GM23338 (cell line): ENCODE measurements around the gene BANK1. TPM values are rescaled to one million over a fixed set of nuclear protein-coding genes. Genes with fewer than 3 reads are reported as not detected.

ENCODE experiments used
- ATAC-seq: fragments of 200-7000 bp; cut with Tn5 transposase; 3 replicates; pipeline ENCODE4 v1.9.1; 2020
- DNase-seq: peaks from one replicate; pipeline ENCODE4 v3.0.0-alpha.2; 2015; ENCODE audit warnings: low spot score
- H2AFZ ChIP-seq: fragments of 200-600 bp; sonication (generic); 2 replicates; pipeline ENCODE4 v1.8.0; 2016; ENCODE audit warnings: antibody characterized with exemption, mild to moderate bottlenecking, moderate library complexity
- H3F3A ChIP-seq: fragments of 200-600 bp; sonication (generic); replicated peaks from 2 replicates; pipeline ENCODE4 v1.8.0; 2017; ENCODE audit warnings: antibody characterized with exemption, mixed run types, low read depth
- H3K27ac ChIP-seq: fragments of 200-600 bp; sonication (generic); 2 replicates; pipeline ENCODE4 v1.6.1; 2016; ENCODE audit warnings: low read depth
- H3K27me3 ChIP-seq: fragments of 200-600 bp; sonication (generic); 2 replicates; pipeline ENCODE4 v1.8.0; 2016; ENCODE audit warnings: mild to moderate bottlenecking, mixed run types, moderate library complexity; ENCODE audit not compliant: insufficient read depth
- H3K36me3 ChIP-seq: fragments of 200-600 bp; sonication (generic); 2 replicates; pipeline ENCODE4 v1.8.0; 2016; ENCODE audit warnings: mild to moderate bottlenecking; ENCODE audit not compliant: insufficient read depth
- H3K4me1 ChIP-seq: fragments of 200-600 bp; sonication (generic); 2 replicates; pipeline ENCODE4 v1.8.0; 2016; ENCODE audit warnings: mild to moderate bottlenecking, moderate library complexity; ENCODE audit not compliant: insufficient read depth
- H3K4me2 ChIP-seq: fragments of 200-600 bp; sonication (generic); 2 replicates; pipeline ENCODE4 v1.7.1; 2017; ENCODE audit warnings: mixed run types
- H3K4me3 ChIP-seq: fragments of 200-600 bp; sonication (generic); 2 replicates; pipeline ENCODE4 v1.6.1; 2016; ENCODE audit warnings: mixed run types
- H3K79me2 ChIP-seq: fragments of 200-600 bp; sonication (generic); replicated peaks from 2 replicates; pipeline ENCODE4 v1.8.0; 2017; ENCODE audit warnings: mild to moderate bottlenecking; ENCODE audit not compliant: insufficient read depth
- H3K9me2 ChIP-seq: fragments of 200-600 bp; sonication (generic); 2 replicates; pipeline ENCODE4 v1.8.0; 2017; ENCODE audit not compliant: insufficient read depth
- H4K20me1 ChIP-seq: fragments of 200-600 bp; sonication (generic); replicated peaks from 2 replicates; pipeline ENCODE4 v1.8.0; 2017; ENCODE audit warnings: mild to moderate bottlenecking; ENCODE audit not compliant: insufficient read depth
- H3K27ac Mint-ChIP-seq: 2 replicates; pipeline ENCODE4 v1.8.0; 2020; ENCODE audit warnings: inconsistent platforms, mild to moderate bottlenecking, moderate library complexity, mixed read lengths
- H3K27me3 Mint-ChIP-seq: 3 replicates; pipeline ENCODE4 v1.8.0; 2022; ENCODE audit warnings: low read depth, mild to moderate bottlenecking, moderate library complexity, mixed read lengths, inconsistent platforms; ENCODE audit not compliant: insufficient read depth, poor library complexity
- H3K36me3 Mint-ChIP-seq: 3 replicates; pipeline ENCODE4 v1.8.0; 2021; ENCODE audit warnings: low read depth, mild to moderate bottlenecking, inconsistent platforms, moderate library complexity, mixed read lengths
- H3K4me1 Mint-ChIP-seq: 3 replicates; pipeline ENCODE4 v1.8.0; 2020; ENCODE audit warnings: mild to moderate bottlenecking, inconsistent platforms, mixed read lengths
- H3K4me3 Mint-ChIP-seq: 3 replicates; pipeline ENCODE4 v1.8.0; 2021; ENCODE audit warnings: moderate library complexity, mild to moderate bottlenecking, inconsistent platforms, mixed read lengths
- H3K9me3 Mint-ChIP-seq: 3 replicates; pipeline ENCODE4 v1.8.0; 2020; ENCODE audit warnings: moderate library complexity, mild to moderate bottlenecking, inconsistent platforms, mixed read lengths
- CTCF ChIP-seq, 2 experiments: fragments of 200-600 bp in 1 of 2; sonication (generic) in 1 of 2; conservative IDR thresholded peaks; 2 replicates each; pipeline versions ENCODE4 v1.5.1 to v1.6.1; 2016 to 2017; ENCODE audit warnings: antibody characterized with exemption in 2 of 2, low read depth in 2 of 2, mild to moderate bottlenecking in 2 of 2, moderate library complexity in 1 of 2
- EZH2 ChIP-seq: fragments of 200-600 bp; sonication (generic); IDR thresholded peaks from one replicate; pipeline ENCODE4 v1.8.0; 2017; ENCODE audit warnings: antibody characterized with exemption, mild to moderate bottlenecking, low read depth; ENCODE audit not compliant: unreplicated experiment
- EZH2phosphoT487 ChIP-seq: fragments of 200-600 bp; sonication (generic); IDR thresholded peaks from one replicate; pipeline ENCODE4 v1.8.1; 2018; ENCODE audit warnings: antibody characterized with exemption; ENCODE audit not compliant: unreplicated experiment
- NANOG ChIP-seq: IDR thresholded peaks from 2 replicates; pipeline ENCODE4 v1.6.1; 2016; ENCODE audit warnings: antibody characterized with exemption, borderline replicate concordance
- REST ChIP-seq: IDR thresholded peaks from one replicate; pipeline ENCODE4 v1.6.1; 2018; ENCODE audit warnings: antibody characterized with exemption; ENCODE audit not compliant: unreplicated experiment
- ZNF114 ChIP-seq: fragments of 250-450 bp; sonication (Bioruptor Pico); IDR thresholded peaks from 2 replicates; pipeline ENCODE4 v1.5.0; 2020; ENCODE audit warnings: mild to moderate bottlenecking, moderate library complexity
- ZNF331 ChIP-seq: fragments of 250-450 bp; sonication (Bioruptor Pico); IDR thresholded peaks from 2 replicates; pipeline ENCODE4 v1.5.0; 2020; ENCODE audit warnings: low read depth, mild to moderate bottlenecking, moderate library complexity
- polyA plus RNA-seq: library from polyadenylated mRNA; unstranded; fragments of >200 nt; fragmentation: Nextera tagmentation; extraction: Ambion mirVana; gene quantifications from 2 replicates; pipeline ENCODE4 v1.2.1, GENCODE V29; 2016
- total RNA-seq: library from RNA; depleted of rRNA; stranded (reverse); fragments of >200 nt; shearing (Covaris generic); gene quantifications from 2 replicates; pipeline ENCODE4 v1.2.3, GENCODE V29; 2014

BANK1 gene
- total and polyA plus RNA-seq, 2 experiments from 2014 or later = 0.86 to 0.87 TPM

- no peak for TF ChIP-seq CTCF (conservative IDR thresholded peaks at IDR 0.05; ENCODE audit: low read depth in 2 of 2)
- no peak for TF ChIP-seq EZH2
- TF ChIP-seq REST = no peak
- TF ChIP-seq EZH2phosphoT487 = no peak
Observed at GRCh38 chr4:102116121-102116520, 325.6 kb downstream of the BANK1 start (continued).

- Histone ChIP-seq H3K79me2 (no peaks in the 10 kb centered on the region), H3F3A (no peaks in the 10 kb centered on the region), H3K27ac (no peak overlapping the region), H3K4me2 (no peak overlapping the region), H2AFZ (no peak overlapping the region), H3K4me3 (no peak overlapping the region), H3K27me3 (no peaks in the 10 kb centered on the region), H3K4me1 (no peaks in the 10 kb centered on the region), H3K36me3 (peaks cover 4% of the 10 kb centered on the region; the same call in 1 of the 2 replicates), H3K9me2 (peaks cover 6% of the 10 kb centered on the region; the same call in 1 of the 2 replicates), H4K20me1 (no peaks in the 10 kb centered on the region)
- ATAC-seq (no peak), DNase-seq (no peak)
- TF ChIP-seq NANOG (no peak), EZH2 (no peak), ZNF331 (CRISPR knock-in tag) (no peak), EZH2phosphoT487 (no peak), REST (no peak), ZNF114 (CRISPR knock-in tag) (no peak)
- H3K4me1 Mint-ChIP-seq = no peaks in the 10 kb centered on the region
- H3K9me3 Mint-ChIP-seq = peaks cover 23% of the 10 kb centered on the region
- no peaks in the 10 kb centered on the region for H3K27me3 Mint-ChIP-seq
- no peak overlapping the region for H3K4me3 Mint-ChIP-seq
- H3K27ac Mint-ChIP-seq = no peak overlapping the region
- H3K36me3 Mint-ChIP-seq = peaks cover 17% of the 10 kb centered on the region
Observed at GRCh38 chr4:102120846-102121245, 330.3 kb downstream of the BANK1 start.
